ENCODE data around the gene NXPE3. TPM values are rescaled to one million over a fixed set of nuclear protein-coding genes. Genes with fewer than 3 reads are reported as not detected.
"Not testable (repeated sequence)": the region's sequence is repeated elsewhere in the genome, so short reads cannot be mapped to it uniquely, and the experiment has no call there.

NXPE3 gene
- total and polyA plus RNA-seq, 5 donors from 2014 or later = 37.9 to 43.2 (median 42.2) TPM

DNA sequence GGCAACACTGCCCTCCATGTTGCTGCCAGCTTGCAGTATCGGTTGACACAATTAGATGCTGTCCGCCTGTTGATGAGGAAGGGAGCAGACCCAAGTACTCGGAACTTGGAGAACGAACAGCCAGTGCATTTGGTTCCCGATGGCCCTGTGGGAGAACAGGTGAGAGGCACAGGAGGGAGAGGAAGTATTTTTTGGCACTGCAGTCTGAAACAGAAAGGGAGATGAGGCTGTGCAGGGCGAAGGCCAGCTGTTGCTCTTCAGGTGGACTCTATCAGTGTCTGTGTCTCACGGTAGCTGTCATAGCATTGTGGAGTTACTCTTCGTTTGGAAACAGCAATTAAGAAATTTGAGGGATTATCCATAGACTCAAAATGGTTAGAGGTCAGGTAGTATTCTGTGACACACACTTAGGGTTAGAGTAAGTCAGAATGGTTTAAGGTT, 78.3 kb downstream of the NXPE3 start:
- peak overlapping the region in 2 of 3 donors; percentile 45 to 71 for H3K27ac Mint-ChIP-seq
- Histone ChIP-seq H3K27me3 (ENCODE audit: control insufficient read depth, insufficient read depth, low read length) (no peaks in the 10 kb centered on the region), H3K36me3 (ENCODE audit: control insufficient read depth, insufficient read depth, low read length) (peaks cover 98% of the 10 kb centered on the region), H3K4me1 (ENCODE audit: control insufficient read depth, insufficient read depth, low read length, poor library complexity, severe bottlenecking) (peaks cover 19% of the 10 kb centered on the region), H3K4me3 (ENCODE audit: low read depth, low read length) (peak overlapping the region; percentile 34), H3K27ac (ENCODE audit: insufficient read depth, low read length, poor library complexity, severe bottlenecking) (no peak overlapping the region), H3K9me3 (ENCODE audit: control insufficient read depth in 2 of 2, low read length in 2 of 2) (no peaks in the 10 kb centered on the region)
- H3K4me1 Mint-ChIP-seq = peaks cover 23 to 94% (median 72%) of the 10 kb centered on the region in 4 donors
- H3K4me3 Mint-ChIP-seq = peak overlapping the region in 3 of 4 donors; percentile 18 to 66 (median 39)
- ATAC-seq (ENCODE audit: low read depth in 2 of 2) (no peak), DNase-seq (no peak)
- no peaks in the 10 kb centered on the region for H3K9me3 Mint-ChIP-seq
- H3K27me3 Mint-ChIP-seq = no peaks in the 10 kb centered on the region
- peaks cover 79% of the 10 kb centered on the region for H3K36me3 Mint-ChIP-seq

DNA sequence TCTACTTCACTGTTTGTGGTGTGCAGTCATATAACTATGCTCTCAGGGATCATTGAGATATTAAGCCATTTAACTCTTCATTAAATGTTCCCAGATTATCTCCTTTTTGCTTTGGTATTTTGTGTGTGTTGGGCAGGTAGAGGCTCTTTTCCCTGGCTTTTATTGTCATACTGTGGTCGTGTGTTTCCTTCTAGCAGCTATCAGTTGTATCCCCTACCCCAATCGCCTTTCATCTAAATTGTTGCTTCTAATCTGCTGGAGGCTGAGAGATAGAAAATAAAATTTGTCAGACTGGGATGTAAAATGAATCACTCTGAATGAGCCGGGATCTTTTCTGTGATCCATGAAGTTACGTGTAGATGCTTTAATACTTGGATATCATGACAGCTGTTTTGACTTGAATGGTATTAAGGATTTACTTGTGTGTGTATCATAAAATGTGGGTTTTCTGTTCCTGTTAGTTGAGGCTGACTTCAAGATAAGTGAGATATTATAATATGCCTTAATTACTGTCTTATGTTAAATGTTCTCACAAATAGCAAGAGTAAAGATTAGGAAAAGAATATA, 79.5 kb downstream of the NXPE3 start:
- peaks cover 87% of the 10 kb centered on the region for H3K36me3 ChIP-seq (ENCODE audit: control insufficient read depth, insufficient read depth, low read length)
- peak overlapping the region in 1 of 3 donors; percentile 90 for H3K27ac Mint-ChIP-seq
- H3K27ac ChIP-seq (ENCODE audit: insufficient read depth, low read length, poor library complexity, severe bottlenecking) = no peak overlapping the region
- no peaks in the 10 kb centered on the region for H3K9me3 Mint-ChIP-seq
- no peak for ATAC-seq (ENCODE audit: low read depth in 2 of 2)
- H3K4me1 Mint-ChIP-seq = peaks cover 22 to 82% (median 65%) of the 10 kb centered on the region in 4 donors
- H3K9me3 ChIP-seq (ENCODE audit: control insufficient read depth in 2 of 2, low read length in 2 of 2) = no peaks in the 10 kb centered on the region
- H3K4me3 ChIP-seq (ENCODE audit: low read depth, low read length) = no peak overlapping the region
- no peaks in the 10 kb centered on the region for H3K27me3 Mint-ChIP-seq
- no peaks in the 10 kb centered on the region for H3K27me3 ChIP-seq (ENCODE audit: control insufficient read depth, insufficient read depth, low read length)
- no peak for DNase-seq
- peaks cover 67% of the 10 kb centered on the region for H3K36me3 Mint-ChIP-seq
- peak overlapping the region in 2 of 4 donors; percentile 8 to 18 for H3K4me3 Mint-ChIP-seq
- peaks cover 7% of the 10 kb centered on the region for H3K4me1 ChIP-seq (ENCODE audit: control insufficient read depth, insufficient read depth, low read length, poor library complexity, severe bottlenecking)

DNA sequence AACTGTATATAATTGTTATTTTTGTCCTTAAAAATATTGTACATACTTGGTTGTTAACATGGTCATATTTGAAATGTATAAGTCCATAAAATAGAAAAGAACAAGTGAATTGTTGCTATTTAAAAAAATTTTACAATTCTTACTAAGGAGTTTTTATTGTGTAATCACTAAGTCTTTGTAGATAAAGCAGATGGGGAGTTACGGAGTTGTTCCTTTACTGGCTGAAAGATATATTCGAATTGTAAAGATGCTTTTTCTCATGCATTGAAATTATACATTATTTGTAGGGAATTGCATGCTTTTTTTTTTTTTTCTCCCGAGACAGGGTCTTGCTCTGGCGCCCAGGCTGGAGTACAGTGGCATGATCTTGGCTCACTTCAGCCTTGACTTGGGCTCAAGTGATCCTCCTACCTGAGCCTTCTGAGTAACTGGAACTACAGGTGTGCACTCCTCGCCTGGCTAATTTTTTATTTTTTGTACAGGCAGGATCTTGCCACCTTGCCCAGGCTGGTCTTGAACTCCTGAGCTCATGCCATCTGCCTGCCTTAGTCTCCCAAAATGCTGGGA, 81.0 kb downstream of the NXPE3 start:
- peaks cover 15 to 67% (median 57%) of the 10 kb centered on the region in 4 donors for H3K4me1 Mint-ChIP-seq

DNA sequence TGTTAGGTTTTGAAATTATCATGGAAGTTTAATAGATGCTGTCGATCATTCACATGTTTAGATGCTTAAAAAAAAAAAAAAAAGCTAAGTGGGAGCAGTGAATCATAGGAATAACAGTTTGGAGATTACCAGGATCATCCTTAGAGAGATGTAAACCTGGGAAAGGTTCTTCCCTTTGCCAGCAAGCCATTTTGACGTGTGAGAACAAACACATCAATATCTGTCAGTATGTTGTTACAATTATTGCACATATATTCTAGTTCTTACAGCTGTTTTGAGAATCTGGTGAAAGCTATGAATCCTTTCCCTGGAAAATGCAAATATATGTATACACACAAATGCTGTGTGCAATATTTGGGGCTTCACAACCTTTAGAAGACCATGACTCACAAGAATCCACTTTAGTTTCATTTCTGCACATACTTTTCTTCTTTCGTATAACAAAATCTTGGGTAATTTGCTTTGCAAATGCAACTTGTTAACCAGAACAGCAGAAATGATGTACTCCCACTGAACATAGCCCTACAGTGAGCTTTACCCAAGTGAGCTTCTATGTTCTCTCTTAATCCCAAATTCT, 82.3 kb downstream of the NXPE3 start:
- H3K27me3 ChIP-seq (ENCODE audit: control insufficient read depth, insufficient read depth, low read length) = no peaks in the 10 kb centered on the region

More for the DNA sequence above, 81.0 kb downstream of the NXPE3 start:
- peaks cover 73% of the 10 kb centered on the region for H3K36me3 ChIP-seq (ENCODE audit: control insufficient read depth, insufficient read depth, low read length)
- no peak overlapping the region for H3K4me3 ChIP-seq (ENCODE audit: low read depth, low read length)
- no peaks in the 10 kb centered on the region for H3K4me1 ChIP-seq (ENCODE audit: control insufficient read depth, insufficient read depth, low read length, poor library complexity, severe bottlenecking)
- no peaks in the 10 kb centered on the region for H3K9me3 ChIP-seq (ENCODE audit: control insufficient read depth in 2 of 2, low read length in 2 of 2)
- Mint-ChIP-seq H3K36me3 (peaks cover 54% of the 10 kb centered on the region), H3K4me3 (no peak overlapping the region), H3K27me3 (no peaks in the 10 kb centered on the region), H3K9me3 (no peaks in the 10 kb centered on the region), H3K27ac (no peak overlapping the region)
- no peak overlapping the region for H3K27ac ChIP-seq (ENCODE audit: insufficient read depth, low read length, poor library complexity, severe bottlenecking)
- H3K27me3 ChIP-seq (ENCODE audit: control insufficient read depth, insufficient read depth, low read length) = no peaks in the 10 kb centered on the region
- DNase-seq (no peak), ATAC-seq (ENCODE audit: low read depth in 2 of 2) (no peak)

DNA sequence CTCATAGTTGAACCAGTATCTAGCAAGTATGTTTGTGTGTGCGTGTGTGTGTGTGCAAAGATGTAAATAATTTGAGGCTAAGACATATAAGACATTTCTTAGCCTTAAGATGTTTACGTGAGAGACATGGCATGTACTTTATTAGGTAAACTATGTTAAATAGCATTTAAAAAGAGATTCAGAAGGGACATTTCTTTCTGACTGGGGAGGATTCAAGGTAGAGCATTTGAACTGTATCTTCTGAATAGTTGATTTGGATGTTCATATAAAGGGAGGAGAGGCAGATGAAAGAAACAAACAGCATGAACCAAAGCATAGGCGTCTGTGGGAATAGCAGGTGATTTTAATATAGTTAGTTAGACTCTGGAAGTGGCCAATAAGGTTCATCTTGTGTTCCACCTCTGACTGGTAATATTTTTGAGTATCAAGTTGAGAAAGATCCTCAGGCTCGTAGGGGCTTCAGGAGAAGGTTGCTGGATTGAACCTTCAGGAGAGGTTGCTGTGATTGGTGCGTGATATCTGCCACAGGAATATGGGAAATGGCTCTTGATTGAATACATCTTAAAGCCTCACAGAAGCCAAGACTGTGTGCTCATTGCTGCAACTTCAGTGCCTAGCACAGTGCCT, 82.9 kb downstream of the NXPE3 start:
- Mint-ChIP-seq H3K27me3 (no peaks in the 10 kb centered on the region), H3K4me1 (peaks cover 19 to 48% (median 46%) of the 10 kb centered on the region in 4 donors), H3K36me3 (peaks cover 39% of the 10 kb centered on the region), H3K27ac (peak overlapping the region; percentile 0 to 21 (median 0)), H3K9me3 (no peaks in the 10 kb centered on the region), H3K4me3 (no peak overlapping the region)
- DNase-seq (peak in 1 of 3 donors; percentile 18), ATAC-seq (ENCODE audit: low read depth in 2 of 2) (peak; percentile 13)
- no peaks in the 10 kb centered on the region for H3K4me1 ChIP-seq (ENCODE audit: control insufficient read depth, insufficient read depth, low read length, poor library complexity, severe bottlenecking)
- H3K27ac ChIP-seq (ENCODE audit: insufficient read depth, low read length, poor library complexity, severe bottlenecking) = no peak overlapping the region
- no peaks in the 10 kb centered on the region for H3K27me3 ChIP-seq (ENCODE audit: control insufficient read depth, insufficient read depth, low read length)
- H3K36me3 ChIP-seq (ENCODE audit: control insufficient read depth, insufficient read depth, low read length) = peaks cover 53% of the 10 kb centered on the region
- H3K4me3 ChIP-seq (ENCODE audit: low read depth, low read length) = no peak overlapping the region
- H3K9me3 ChIP-seq (ENCODE audit: control insufficient read depth in 2 of 2, low read length in 2 of 2) = no peaks in the 10 kb centered on the region

More for the DNA sequence above, 82.3 kb downstream of the NXPE3 start:
- Histone ChIP-seq H3K36me3 (ENCODE audit: control insufficient read depth, insufficient read depth, low read length) (peaks cover 59% of the 10 kb centered on the region), H3K4me1 (ENCODE audit: control insufficient read depth, insufficient read depth, low read length, poor library complexity, severe bottlenecking) (no peaks in the 10 kb centered on the region), H3K9me3 (ENCODE audit: control insufficient read depth in 2 of 2, low read length in 2 of 2) (no peaks in the 10 kb centered on the region), H3K4me3 (ENCODE audit: low read depth, low read length) (no peak overlapping the region), H3K27ac (ENCODE audit: insufficient read depth, low read length, poor library complexity, severe bottlenecking) (peak overlapping the region; percentile 10)
- Mint-ChIP-seq H3K9me3 (no peaks in the 10 kb centered on the region), H3K27ac (peak overlapping the region; percentile 0 to 21 (median 0)), H3K36me3 (peaks cover 44% of the 10 kb centered on the region), H3K4me3 (no peak overlapping the region), H3K4me1 (peaks cover 19 to 54% (median 49%) of the 10 kb centered on the region in 4 donors), H3K27me3 (no peaks in the 10 kb centered on the region)
- DNase-seq (no peak), ATAC-seq (ENCODE audit: low read depth in 2 of 2) (peak in 1 of 2 donors; percentile 8)

DNA sequence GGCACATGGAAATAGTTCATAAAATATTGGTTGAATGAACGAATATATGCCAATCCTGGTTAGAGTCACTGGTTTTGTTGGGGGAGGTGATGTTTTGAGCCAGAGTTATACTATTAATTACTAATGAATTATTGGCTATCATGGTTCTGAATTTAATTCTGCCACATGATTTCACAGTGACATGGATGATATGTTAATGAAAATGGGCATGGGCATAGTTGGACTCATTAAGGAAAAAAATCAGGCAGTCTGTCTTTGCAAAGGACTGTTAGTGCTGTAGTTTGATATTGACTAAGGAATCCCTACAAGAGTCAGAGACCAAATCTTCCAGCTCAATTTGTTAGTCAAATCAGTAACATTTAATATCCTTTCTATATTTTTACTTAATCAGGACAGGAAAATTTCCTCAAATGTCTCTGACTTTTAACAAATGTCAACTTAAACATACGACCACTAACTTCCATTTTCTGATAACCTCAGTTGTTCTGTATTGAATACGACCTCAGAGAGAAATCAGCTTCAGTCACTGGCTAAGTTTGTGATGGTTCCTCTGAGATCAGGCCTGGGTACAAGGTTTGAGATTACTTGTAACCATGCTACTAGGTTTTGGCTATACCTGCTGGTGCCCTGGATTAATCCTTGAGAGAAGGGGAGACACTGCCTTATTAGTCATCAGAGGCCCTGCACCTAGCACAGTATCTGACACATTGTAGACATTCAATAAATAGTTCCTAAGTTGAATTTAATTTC, 83.6 kb downstream of the NXPE3 start:
- peaks cover 16 to 47% (median 43%) of the 10 kb centered on the region in 4 donors for H3K4me1 Mint-ChIP-seq
- no peaks in the 10 kb centered on the region for H3K27me3 ChIP-seq (ENCODE audit: control insufficient read depth, insufficient read depth, low read length)
- no peaks in the 10 kb centered on the region for H3K9me3 ChIP-seq (ENCODE audit: control insufficient read depth in 2 of 2, low read length in 2 of 2)
- no peak overlapping the region for H3K27ac ChIP-seq (ENCODE audit: insufficient read depth, low read length, poor library complexity, severe bottlenecking)
- no peak for DNase-seq
- no peaks in the 10 kb centered on the region for H3K4me1 ChIP-seq (ENCODE audit: control insufficient read depth, insufficient read depth, low read length, poor library complexity, severe bottlenecking)
- H3K27me3 Mint-ChIP-seq = no peaks in the 10 kb centered on the region
- H3K9me3 Mint-ChIP-seq = no peaks in the 10 kb centered on the region
- H3K36me3 Mint-ChIP-seq = peaks cover 32% of the 10 kb centered on the region
- ATAC-seq (ENCODE audit: low read depth in 2 of 2) = peak; percentile 38 to 42
- peaks cover 46% of the 10 kb centered on the region for H3K36me3 ChIP-seq (ENCODE audit: control insufficient read depth, insufficient read depth, low read length)
- H3K4me3 ChIP-seq (ENCODE audit: low read depth, low read length) = no peak overlapping the region
- no peak overlapping the region for H3K4me3 Mint-ChIP-seq
- H3K27ac Mint-ChIP-seq = peak overlapping the region in 2 of 3 donors; percentile 0 to 57

DNA sequence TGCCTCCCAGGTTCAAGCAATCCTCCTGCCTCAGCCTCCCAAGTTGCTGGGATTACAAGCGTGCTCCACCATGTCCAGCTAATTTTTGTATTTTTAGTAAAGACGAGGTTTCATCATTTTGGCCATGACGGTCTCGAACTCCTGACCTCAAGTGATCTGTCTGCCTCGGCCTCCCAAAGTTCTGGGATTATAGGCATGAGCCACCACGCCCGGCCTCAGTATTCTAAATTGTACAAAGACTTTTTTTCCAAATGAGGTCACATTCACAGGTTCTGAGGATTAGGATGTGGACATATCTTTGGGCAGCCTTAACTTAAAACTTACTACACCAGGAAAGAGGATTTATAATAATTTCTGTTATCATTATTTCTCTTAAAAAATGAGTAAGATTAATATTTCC, 85.9 kb downstream of the NXPE3 start:
- DNase-seq; H3K27me3 Mint-ChIP-seq; H3K4me3 Mint-ChIP-seq; ATAC-seq (ENCODE audit: low read depth in 2 of 2); H3K4me3 ChIP-seq (ENCODE audit: low read depth, low read length); H3K9me3 Mint-ChIP-seq; H3K4me1 ChIP-seq (ENCODE audit: control insufficient read depth, insufficient read depth, low read length, poor library complexity, severe bottlenecking); H3K27ac ChIP-seq (ENCODE audit: insufficient read depth, low read length, poor library complexity, severe bottlenecking); H3K9me3 ChIP-seq (ENCODE audit: control insufficient read depth in 2 of 2, low read length in 2 of 2); H3K36me3 Mint-ChIP-seq; H3K27me3 ChIP-seq (ENCODE audit: control insufficient read depth, insufficient read depth, low read length); H3K27ac Mint-ChIP-seq: not testable (repeated sequence)
- H3K4me1 Mint-ChIP-seq = peaks cover 3 to 31% (median 26%) of the 10 kb centered on the region in 4 donors
- peaks cover 23% of the 10 kb centered on the region for H3K36me3 ChIP-seq (ENCODE audit: control insufficient read depth, insufficient read depth, low read length)
